WTC11 (cell line): ENCODE data around the gene CCDC190. TPM values are rescaled to one million over a fixed set of nuclear protein-coding genes. Genes with fewer than 3 reads are reported as not detected.
A peak's percentile ranks its signal among the peaks of the same experiment; 100 is the strongest.

ENCODE experiments used
- ATAC-seq: fragments of 200-7000 bp; cut with Tn5 transposase; 2 replicates; pipeline ENCODE4 v1.10.0; 2021; ENCODE audit warnings: mild to moderate bottlenecking, moderate library complexity
- CTCF ChIA-PET: fragments of 300-600 bp; sonication (Branson Sonifier 250); formaldehyde crosslinking; loops from one replicate; lab custom pipeline; 2021; ENCODE audit warnings: antibody characterized with exemption; lab: Charles Lee
- POLR2A ChIA-PET: fragments of 350-600 bp; sonication (Branson Sonifier 250); formaldehyde crosslinking; loops from one replicate; lab custom pipeline; 2021; ENCODE audit warnings: antibody characterized with exemption; lab: Charles Lee
- DNase-seq: peaks from one replicate; pipeline ENCODE4 v3.0.0; 2021; ENCODE audit warnings: low spot score
- H3K27ac Mint-ChIP-seq: 2 replicates; pipeline ENCODE4 v1.8.0; 2021; ENCODE audit warnings: mixed read lengths
- H3K27me3 Mint-ChIP-seq: 2 replicates; pipeline ENCODE4 v1.8.0; 2021; ENCODE audit warnings: low read depth, mild to moderate bottlenecking, moderate library complexity, mixed read lengths
- H3K36me3 Mint-ChIP-seq: 2 replicates; pipeline ENCODE4 v1.8.0; 2021; ENCODE audit warnings: mixed read lengths
- H3K4me1 Mint-ChIP-seq: 2 replicates; pipeline ENCODE4 v1.8.0; 2022; ENCODE audit warnings: mixed read lengths
- H3K4me3 Mint-ChIP-seq: 2 replicates; pipeline ENCODE4 v1.8.0; 2021; ENCODE audit warnings: mild to moderate bottlenecking, moderate library complexity, mixed read lengths
- H3K9me3 Mint-ChIP-seq: 2 replicates; pipeline ENCODE4 v1.8.0; 2021; ENCODE audit warnings: mixed read lengths
- CREB1 ChIP-seq: sonication (generic); formaldehyde crosslinking; IDR thresholded peaks from 2 replicates; pipeline ENCODE4 v1.8.0; 2023; ENCODE audit warnings: mild to moderate bottlenecking, missing genetic modification reagents
- EMX1 ChIP-seq: fragments of 250-450 bp; sonication (Bioruptor Pico); IDR thresholded peaks from 2 replicates; pipeline ENCODE4 v1.8.0; 2021; ENCODE audit warnings: mild to moderate bottlenecking
- HMGA2 ChIP-seq: fragments of 250-450 bp; sonication (Bioruptor Pico); IDR thresholded peaks from 2 replicates; pipeline ENCODE4 v1.4.0; 2021; ENCODE audit warnings: mild to moderate bottlenecking, moderate library complexity
- KAT7 ChIP-seq: sonication (generic); formaldehyde crosslinking; IDR thresholded peaks from 2 replicates; pipeline ENCODE4 v1.8.1; 2023; ENCODE audit warnings: missing genetic modification reagents, mild to moderate bottlenecking, borderline replicate concordance
- MYBL2 ChIP-seq: sonication (generic); formaldehyde crosslinking; IDR thresholded peaks from 2 replicates; pipeline ENCODE4 v1.8.1; 2023; ENCODE audit warnings: mild to moderate bottlenecking, moderate library complexity, missing genetic modification reagents
- NFYB ChIP-seq: sonication (generic); formaldehyde crosslinking; conservative IDR thresholded peaks from 2 replicates; pipeline ENCODE4 v1.8.0; 2022; ENCODE audit warnings: low read depth, missing genetic modification reagents
- NR2C2 ChIP-seq: sonication (generic); formaldehyde crosslinking; IDR thresholded peaks from 2 replicates; pipeline ENCODE4 v1.8.0; 2022; ENCODE audit warnings: mild to moderate bottlenecking, missing genetic modification reagents
- TEAD4 ChIP-seq: sonication (generic); formaldehyde crosslinking; IDR thresholded peaks from 2 replicates; pipeline ENCODE4 v1.8.0; 2022; ENCODE audit warnings: mild to moderate bottlenecking, missing genetic modification reagents
- ZNF121 ChIP-seq: sonication (generic); formaldehyde crosslinking; IDR thresholded peaks from 2 replicates; pipeline ENCODE4 v1.8.0; 2023; ENCODE audit warnings: missing genetic modification reagents
- ZNF138 ChIP-seq: sonication (generic); formaldehyde crosslinking; conservative IDR thresholded peaks from 2 replicates; pipeline ENCODE4 v1.8.1; 2022; ENCODE audit warnings: mild to moderate bottlenecking, moderate library complexity, missing genetic modification reagents
- ZNF423 ChIP-seq: fragments of 250-450 bp; sonication (Bioruptor Pico); IDR thresholded peaks from 2 replicates; pipeline ENCODE4 v2.1.2; 2022; ENCODE audit warnings: mild to moderate bottlenecking, moderate library complexity
- total RNA-seq: library from RNA; stranded (reverse); gene quantifications from 3 replicates; pipeline ENCODE4 v1.2.3, GENCODE V29; 2021
- TF ChIP-seq, protein P1 (sequence below): fragments of 250-450 bp; sonication (Bioruptor Pico); IDR thresholded peaks from 2 replicates; pipeline ENCODE4 v1.9.0; 2021; ENCODE audit warnings: mild to moderate bottlenecking
- TF ChIP-seq, protein P2 (sequence below): sonication (generic); formaldehyde crosslinking; conservative IDR thresholded peaks from 2 replicates; pipeline ENCODE4 v1.8.1; 2023; ENCODE audit warnings: mild to moderate bottlenecking, low read depth, missing genetic modification reagents, moderate library complexity
- TF ChIP-seq, protein P3 (sequence below): sonication (generic); formaldehyde crosslinking; IDR thresholded peaks from 2 replicates; pipeline ENCODE4 v1.8.1; 2022; ENCODE audit warnings: mild to moderate bottlenecking, missing genetic modification reagents, moderate library complexity, borderline replicate concordance
- TF ChIP-seq, protein P4 (sequence below): sonication (generic); formaldehyde crosslinking; IDR thresholded peaks from 2 replicates; pipeline ENCODE4 v1.8.1; 2023; ENCODE audit warnings: mild to moderate bottlenecking, missing genetic modification reagents, moderate library complexity
- TF ChIP-seq, protein P5 (sequence below): sonication (generic); formaldehyde crosslinking; IDR thresholded peaks from 2 replicates; pipeline ENCODE4 v1.8.1; 2022; ENCODE audit warnings: missing genetic modification reagents, borderline replicate concordance
- TF ChIP-seq, protein P6 (sequence below): fragments of 200-600 bp; IDR thresholded peaks from 2 replicates; pipeline ENCODE4 v1.8.0; 2022; ENCODE audit warnings: antibody characterized with exemption

CCDC190 gene
- total RNA-seq, 1 experiment from 2014 or later: not detected

DNA sequence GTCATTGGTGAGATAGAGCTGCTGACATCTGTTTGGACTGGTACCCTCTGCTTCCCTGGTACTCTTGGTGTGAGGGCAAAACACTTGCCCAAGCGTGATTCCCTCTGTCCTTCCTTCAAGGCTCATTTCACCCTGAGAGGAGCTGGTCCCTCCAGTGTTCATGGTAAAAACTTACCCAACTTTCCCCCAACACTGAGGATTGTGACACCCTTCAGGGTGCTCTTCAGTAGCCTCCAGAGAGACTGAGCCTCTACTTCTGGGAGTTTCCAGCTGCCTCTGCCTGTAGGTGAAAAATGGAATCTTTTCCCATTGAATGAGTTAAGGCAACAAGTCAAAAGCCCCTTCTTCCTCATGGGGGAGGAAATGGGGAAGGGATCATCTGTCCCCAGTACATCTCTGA, 9.6 kb downstream of the CCDC190 start (continued):
- TF ChIP-seq MYBL2 (CRISPR knock-in tag): no peak
- TF ChIP-seq TEAD4 (CRISPR knock-in tag): no peak
- TF ChIP-seq ZNF121 (CRISPR knock-in tag): no peak
- TF ChIP-seq, protein P1, sequence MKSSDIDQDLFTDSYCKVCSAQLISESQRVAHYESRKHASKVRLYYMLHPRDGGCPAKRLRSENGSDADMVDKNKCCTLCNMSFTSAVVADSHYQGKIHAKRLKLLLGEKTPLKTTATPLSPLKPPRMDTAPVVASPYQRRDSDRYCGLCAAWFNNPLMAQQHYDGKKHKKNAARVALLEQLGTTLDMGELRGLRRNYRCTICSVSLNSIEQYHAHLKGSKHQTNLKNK (CRISPR knock-in tag): no peak
- TF ChIP-seq HMGA2 (CRISPR knock-in tag): no peak
- TF ChIP-seq KAT7 (CRISPR knock-in tag): no peak
- TF ChIP-seq, protein P2, sequence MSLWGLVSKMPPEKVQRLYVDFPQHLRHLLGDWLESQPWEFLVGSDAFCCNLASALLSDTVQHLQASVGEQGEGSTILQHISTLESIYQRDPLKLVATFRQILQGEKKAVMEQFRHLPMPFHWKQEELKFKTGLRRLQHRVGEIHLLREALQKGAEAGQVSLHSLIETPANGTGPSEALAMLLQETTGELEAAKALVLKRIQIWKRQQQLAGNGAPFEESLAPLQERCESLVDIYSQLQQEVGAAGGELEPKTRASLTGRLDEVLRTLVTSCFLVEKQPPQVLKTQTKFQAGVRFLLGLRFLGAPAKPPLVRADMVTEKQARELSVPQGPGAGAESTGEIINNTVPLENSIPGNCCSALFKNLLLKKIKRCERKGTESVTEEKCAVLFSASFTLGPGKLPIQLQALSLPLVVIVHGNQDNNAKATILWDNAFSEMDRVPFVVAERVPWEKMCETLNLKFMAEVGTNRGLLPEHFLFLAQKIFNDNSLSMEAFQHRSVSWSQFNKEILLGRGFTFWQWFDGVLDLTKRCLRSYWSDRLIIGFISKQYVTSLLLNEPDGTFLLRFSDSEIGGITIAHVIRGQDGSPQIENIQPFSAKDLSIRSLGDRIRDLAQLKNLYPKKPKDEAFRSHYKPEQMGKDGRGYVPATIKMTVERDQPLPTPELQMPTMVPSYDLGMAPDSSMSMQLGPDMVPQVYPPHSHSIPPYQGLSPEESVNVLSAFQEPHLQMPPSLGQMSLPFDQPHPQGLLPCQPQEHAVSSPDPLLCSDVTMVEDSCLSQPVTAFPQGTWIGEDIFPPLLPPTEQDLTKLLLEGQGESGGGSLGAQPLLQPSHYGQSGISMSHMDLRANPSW (CRISPR knock-in tag): no peak
- TF ChIP-seq, protein P3, sequence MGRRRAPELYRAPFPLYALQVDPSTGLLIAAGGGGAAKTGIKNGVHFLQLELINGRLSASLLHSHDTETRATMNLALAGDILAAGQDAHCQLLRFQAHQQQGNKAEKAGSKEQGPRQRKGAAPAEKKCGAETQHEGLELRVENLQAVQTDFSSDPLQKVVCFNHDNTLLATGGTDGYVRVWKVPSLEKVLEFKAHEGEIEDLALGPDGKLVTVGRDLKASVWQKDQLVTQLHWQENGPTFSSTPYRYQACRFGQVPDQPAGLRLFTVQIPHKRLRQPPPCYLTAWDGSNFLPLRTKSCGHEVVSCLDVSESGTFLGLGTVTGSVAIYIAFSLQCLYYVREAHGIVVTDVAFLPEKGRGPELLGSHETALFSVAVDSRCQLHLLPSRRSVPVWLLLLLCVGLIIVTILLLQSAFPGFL (CRISPR knock-in tag): no peak
- no peak for TF ChIP-seq ZNF138 (CRISPR knock-in tag)
- no peak for TF ChIP-seq CREB1

DNA sequence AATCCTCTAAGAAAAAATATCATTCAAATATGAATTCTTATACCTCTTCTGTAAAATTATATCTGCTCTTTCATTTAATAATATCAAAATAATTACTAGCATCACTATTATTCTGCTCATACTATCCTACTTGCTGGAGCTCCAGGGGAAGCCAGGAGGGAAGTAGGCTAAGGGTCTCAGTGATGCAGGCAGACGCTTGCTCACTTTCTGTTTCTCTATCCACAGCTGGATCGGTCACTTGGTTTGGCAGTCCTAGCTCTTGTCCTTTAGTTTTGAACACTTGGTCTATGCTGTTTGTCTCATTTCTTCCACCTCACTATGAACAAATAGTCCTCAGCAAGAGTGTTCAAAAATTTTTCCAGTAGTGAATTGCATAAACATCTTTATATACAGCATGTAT, 11.3 kb downstream of the CCDC190 start:
- Mint-ChIP-seq H3K9me3 (peaks cover 8% of the 10 kb centered on the region), H3K4me1 (no peaks in the 10 kb centered on the region), H3K4me3 (no peak overlapping the region), H3K27me3 (no peaks in the 10 kb centered on the region; the same call in 1 of the 2 replicates), H3K27ac (no peak overlapping the region), H3K36me3 (no peaks in the 10 kb centered on the region)
- ATAC-seq (no peak), DNase-seq (no peak)
- CTCF ChIA-PET: interaction anchor here (0.7 to 2.2 kb wide), 3 partner anchors 11 to 492 kb away, joined by 3 to 12 read pairs (median 3); partner anchors contain the start of gene CCDC190
- TF ChIP-seq TEAD4 (CRISPR knock-in tag) (no peak), ZNF423 (CRISPR knock-in tag) (no peak), NFYB (no peak), EMX1 (CRISPR knock-in tag) (no peak), NR2C2 (no peak), HMGA2 (CRISPR knock-in tag) (no peak)
- TF ChIP-seq, protein P4, sequence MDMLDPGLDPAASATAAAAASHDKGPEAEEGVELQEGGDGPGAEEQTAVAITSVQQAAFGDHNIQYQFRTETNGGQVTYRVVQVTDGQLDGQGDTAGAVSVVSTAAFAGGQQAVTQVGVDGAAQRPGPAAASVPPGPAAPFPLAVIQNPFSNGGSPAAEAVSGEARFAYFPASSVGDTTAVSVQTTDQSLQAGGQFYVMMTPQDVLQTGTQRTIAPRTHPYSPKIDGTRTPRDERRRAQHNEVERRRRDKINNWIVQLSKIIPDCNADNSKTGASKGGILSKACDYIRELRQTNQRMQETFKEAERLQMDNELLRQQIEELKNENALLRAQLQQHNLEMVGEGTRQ (CRISPR knock-in tag): no peak
- TF ChIP-seq, protein P5, sequence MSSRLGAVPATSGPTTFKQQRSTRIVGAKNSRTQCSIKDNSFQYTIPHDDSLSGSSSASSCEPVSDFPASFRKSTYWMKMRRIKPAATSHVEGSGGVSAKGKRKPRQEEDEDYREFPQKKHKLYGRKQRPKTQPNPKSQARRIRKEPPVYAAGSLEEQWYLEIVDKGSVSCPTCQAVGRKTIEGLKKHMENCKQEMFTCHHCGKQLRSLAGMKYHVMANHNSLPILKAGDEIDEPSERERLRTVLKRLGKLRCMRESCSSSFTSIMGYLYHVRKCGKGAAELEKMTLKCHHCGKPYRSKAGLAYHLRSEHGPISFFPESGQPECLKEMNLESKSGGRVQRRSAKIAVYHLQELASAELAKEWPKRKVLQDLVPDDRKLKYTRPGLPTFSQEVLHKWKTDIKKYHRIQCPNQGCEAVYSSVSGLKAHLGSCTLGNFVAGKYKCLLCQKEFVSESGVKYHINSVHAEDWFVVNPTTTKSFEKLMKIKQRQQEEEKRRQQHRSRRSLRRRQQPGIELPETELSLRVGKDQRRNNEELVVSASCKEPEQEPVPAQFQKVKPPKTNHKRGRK (CRISPR knock-in tag): no peak
- POLR2A ChIA-PET: no interaction called here

DNA sequence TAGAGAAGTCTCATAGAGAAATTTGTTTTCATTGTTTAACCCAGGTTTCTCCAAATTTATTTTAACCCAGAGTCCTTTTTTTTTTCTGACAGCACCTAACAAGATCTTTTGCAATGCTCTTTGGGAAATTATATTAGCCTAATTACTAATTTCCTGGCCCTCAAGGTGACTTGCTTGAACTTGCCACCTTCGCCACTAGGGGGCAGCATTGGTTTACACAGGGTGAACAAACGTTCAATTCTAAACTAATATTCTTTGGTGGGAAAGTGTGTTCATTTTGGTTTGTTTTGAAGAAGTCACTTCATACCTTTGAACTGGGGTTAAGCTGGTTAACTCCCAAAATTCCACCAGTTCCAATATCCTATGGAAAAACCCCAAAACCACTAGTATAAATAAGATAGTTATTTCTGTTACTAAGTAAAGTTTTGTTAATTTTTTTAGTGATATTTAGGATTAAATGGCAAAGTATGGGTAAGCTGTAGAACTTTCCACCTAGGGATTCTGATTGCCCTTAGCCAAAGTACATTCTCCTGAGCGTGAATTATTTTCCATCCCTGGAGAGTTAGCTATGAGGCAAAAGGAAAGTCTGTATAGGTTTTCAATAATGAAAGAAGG, 13.0 kb downstream of the CCDC190 start:
- Mint-ChIP-seq H3K9me3 (peaks cover 8% of the 10 kb centered on the region), H3K27ac (no peak overlapping the region), H3K27me3 (no peaks in the 10 kb centered on the region; the same call in 1 of the 2 replicates), H3K36me3 (no peaks in the 10 kb centered on the region), H3K4me1 (no peaks in the 10 kb centered on the region), H3K4me3 (no peak overlapping the region)
- TF ChIP-seq, protein P6, sequence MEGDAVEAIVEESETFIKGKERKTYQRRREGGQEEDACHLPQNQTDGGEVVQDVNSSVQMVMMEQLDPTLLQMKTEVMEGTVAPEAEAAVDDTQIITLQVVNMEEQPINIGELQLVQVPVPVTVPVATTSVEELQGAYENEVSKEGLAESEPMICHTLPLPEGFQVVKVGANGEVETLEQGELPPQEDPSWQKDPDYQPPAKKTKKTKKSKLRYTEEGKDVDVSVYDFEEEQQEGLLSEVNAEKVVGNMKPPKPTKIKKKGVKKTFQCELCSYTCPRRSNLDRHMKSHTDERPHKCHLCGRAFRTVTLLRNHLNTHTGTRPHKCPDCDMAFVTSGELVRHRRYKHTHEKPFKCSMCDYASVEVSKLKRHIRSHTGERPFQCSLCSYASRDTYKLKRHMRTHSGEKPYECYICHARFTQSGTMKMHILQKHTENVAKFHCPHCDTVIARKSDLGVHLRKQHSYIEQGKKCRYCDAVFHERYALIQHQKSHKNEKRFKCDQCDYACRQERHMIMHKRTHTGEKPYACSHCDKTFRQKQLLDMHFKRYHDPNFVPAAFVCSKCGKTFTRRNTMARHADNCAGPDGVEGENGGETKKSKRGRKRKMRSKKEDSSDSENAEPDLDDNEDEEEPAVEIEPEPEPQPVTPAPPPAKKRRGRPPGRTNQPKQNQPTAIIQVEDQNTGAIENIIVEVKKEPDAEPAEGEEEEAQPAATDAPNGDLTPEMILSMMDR: peak; percentile 80; the same call in 1 of the 2 replicates
- TF ChIP-seq MYBL2 (CRISPR knock-in tag): no peak
- ChIA-PET CTCF (interaction anchor here (0.7 to 2.2 kb wide), 11 partner anchors 13 to 474 kb away, joined by 3 to 13 read pairs (median 4); partner anchors contain the start of genes CCDC190, NUF2 and RGS4), POLR2A (no interaction called here)
- DNase-seq: peak; percentile 86
- ATAC-seq: peak; percentile 47
